Loucy (cell line): ENCODE results near the gene C18orf32.

ENCODE experiments used
- CTCF ChIP-seq: fragments of 200-600 bp; sonication (generic); conservative IDR thresholded peaks from 2 replicates; pipeline ENCODE4 v1.5.1; 2014; ENCODE audit warnings: mild to moderate bottlenecking, antibody characterized with exemption, low read length
- EZH2phosphoT487 ChIP-seq: fragments of 200-600 bp; IDR thresholded peaks from 2 replicates; pipeline ENCODE4 v1.6.1; 2018; ENCODE audit warnings: antibody characterized with exemption, mild to moderate bottlenecking, moderate library complexity, borderline replicate concordance

GRCh38 chr18:49467599-49467998, 19.4 kb downstream of the C18orf32 start:
- TF ChIP-seq CTCF (no peak), EZH2phosphoT487 (no peak)
